MM.1S (cell line): ENCODE data around the gene ENTREP3.

Experiments used
- CTCF ChIP-seq: fragments of 300-600 bp; sonication (generic); IDR thresholded peaks from 2 replicates; pipeline ENCODE4 v1.5.1; 2016; ENCODE audit warnings: antibody characterized with exemption, low read length, mixed read lengths
- EZH2 ChIP-seq: fragments of 300-600 bp; sonication (generic); optimal IDR thresholded peaks from 2 replicates; pipeline ENCODE3; 2017; ENCODE audit warnings: low read depth, mild to moderate bottlenecking, antibody characterized with exemption, low read length, mixed read lengths
- EZH2phosphoT487 ChIP-seq: fragments of 300-600 bp; sonication (generic); IDR thresholded peaks from 2 replicates; pipeline ENCODE4 v1.6.1; 2018; ENCODE audit warnings: antibody characterized with exemption, low read length

DNA sequence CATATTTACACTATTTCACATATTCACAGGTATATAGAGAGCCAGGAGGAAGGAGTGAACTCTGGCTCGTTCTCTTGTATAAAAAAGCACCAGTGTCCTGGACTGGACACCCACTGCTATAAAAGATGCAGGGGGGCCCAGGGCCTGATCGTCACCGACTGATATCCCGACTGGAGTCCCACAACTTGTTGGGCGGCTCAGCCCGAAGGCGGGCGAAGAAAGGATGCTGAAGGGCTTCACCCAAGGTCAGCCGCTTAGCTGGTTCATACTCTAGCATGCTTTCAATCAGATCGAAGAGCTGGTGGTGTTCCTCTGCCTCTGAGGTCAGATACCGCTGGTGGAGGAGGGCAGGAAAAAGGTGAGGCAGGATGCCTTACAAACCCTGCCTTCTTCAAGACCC lies 7.8 kb upstream of the ENTREP3 start:
- TF ChIP-seq CTCF (no peak), EZH2phosphoT487 (no peak), EZH2 (no peak)
